HFF-Myc (cell line): ENCODE measurements around the gene DOLPP1.
A peak's percentile ranks its signal among the peaks of the same experiment; 100 is the strongest.

ENCODE experiments used
- DNase-seq: peaks from one replicate; pipeline ENCODE4 v3.0.0-alpha.2; 2011; ENCODE audit warnings: low read depth; ENCODE audit errors: extremely low read depth
- H3K4me3 ChIP-seq: replicated peaks from 2 replicates; pipeline ENCODE4 v1.5.1; 2011; ENCODE audit warnings: low read depth, mild to moderate bottlenecking, control low read depth, low read length
- CTCF ChIP-seq: IDR thresholded peaks from 2 replicates; pipeline ENCODE4 v1.5.1; 2012; ENCODE audit warnings: mild to moderate bottlenecking, low read depth, low read length, control low read depth; ENCODE audit errors: missing control alignments

The DOLPP1 gene

GRCh38 chr9:129100383-129101169 lies 19.7 kb downstream of the DOLPP1 start:
- no peak for TF ChIP-seq CTCF
- H3K4me3 ChIP-seq = no peak overlapping the region
- DNase-seq = no peak

DNA sequence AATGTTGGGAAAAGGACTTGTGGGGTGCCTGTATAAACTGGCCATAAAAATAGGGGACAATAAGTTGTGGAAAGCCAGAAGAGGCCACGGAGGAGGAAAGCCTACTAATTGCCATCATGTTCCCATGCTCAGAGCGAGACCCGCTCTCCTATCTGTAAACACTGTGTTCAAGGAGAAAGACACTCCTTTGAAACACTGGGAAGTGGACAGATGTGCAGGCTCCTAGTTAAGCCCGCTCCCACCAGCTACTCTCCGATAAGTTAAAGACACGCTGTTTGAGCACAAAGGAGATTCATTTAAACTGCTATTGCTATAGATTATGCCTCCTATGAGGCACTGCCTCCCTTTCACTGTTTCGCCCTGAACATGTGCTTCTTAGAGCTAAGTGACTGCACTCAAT lies 20.4 kb downstream of the DOLPP1 start:
- TF ChIP-seq CTCF = no peak

GRCh38 chr9:129102095-129102525 lies 21.2 kb downstream of the DOLPP1 start:
- no peak for TF ChIP-seq CTCF
- DNase-seq = no peak
- H3K4me3 ChIP-seq = no peak overlapping the region

More for the DNA sequence above, 20.4 kb downstream of the DOLPP1 start:
- no peak for DNase-seq
- H3K4me3 ChIP-seq = no peak overlapping the region

DNA sequence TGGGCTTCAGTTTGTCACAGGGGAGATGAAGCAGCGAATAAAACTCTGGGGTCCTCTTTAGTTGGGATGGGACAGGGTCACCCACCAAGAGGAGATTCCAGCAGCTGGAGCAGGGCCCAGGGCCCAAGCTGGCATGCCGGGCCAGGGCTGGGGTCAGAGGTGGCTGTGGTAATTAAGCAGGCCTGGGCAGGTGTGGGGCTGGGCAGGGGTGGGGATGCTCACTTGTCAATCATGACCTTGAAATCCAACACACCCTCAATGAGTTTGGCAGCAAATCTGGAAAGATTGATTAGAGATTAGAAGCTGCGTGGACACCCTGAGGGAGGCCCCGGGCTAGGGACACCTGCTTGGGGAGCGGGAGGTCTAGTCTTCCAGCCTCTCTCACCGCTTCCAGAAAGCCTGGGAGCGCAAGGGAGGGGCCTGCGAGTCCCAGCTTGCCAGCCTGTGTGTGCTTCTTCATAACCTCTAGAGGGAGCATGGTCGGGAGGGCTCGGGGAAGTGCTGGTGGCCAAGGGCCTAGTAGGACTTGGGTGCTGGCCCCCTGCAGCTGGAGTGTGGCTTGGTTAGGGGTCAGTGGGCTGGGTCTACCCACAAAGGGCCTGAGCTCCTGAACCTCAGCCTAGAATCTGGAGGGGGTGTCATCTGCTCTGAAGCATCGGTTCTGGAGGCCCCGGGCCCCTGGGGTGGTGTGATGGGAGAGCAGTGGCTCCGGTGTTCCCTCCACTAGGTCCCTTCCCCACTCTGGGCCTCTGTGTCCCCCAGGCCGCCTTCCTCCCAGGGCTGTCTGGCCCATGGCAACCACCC lies 22.1 kb downstream of the DOLPP1 start:
- TF ChIP-seq CTCF = peak; percentile 74
- no peak overlapping the region for H3K4me3 ChIP-seq
- DNase-seq = no peak

- H3K4me3 ChIP-seq = no peak overlapping the region
- DNase-seq = no peak
- no peak for TF ChIP-seq CTCF
These were observed 22.7 kb downstream of the DOLPP1 start for GRCh38 chr9:129103595-129103965.

- H3K4me3 ChIP-seq = no peak overlapping the region
- TF ChIP-seq CTCF = no peak
- DNase-seq = no peak
These were observed 23.1 kb downstream of the DOLPP1 start for GRCh38 chr9:129104051-129104450.
